Measurements from ENCODE around the gene MCF2L2.

MCF2L2 gene

GRCh38 chr3:183265834-183266417 is 162.5 kb downstream of the MCF2L2 start:
- no peak for DNase-seq (ENCODE audit: low spot score)

GRCh38 chr3:183265157-183265642 is 163.2 kb downstream of the MCF2L2 start:
- no peak for DNase-seq (ENCODE audit: low spot score)

GRCh38 chr3:183264268-183264667 is 164.2 kb downstream of the MCF2L2 start:
- no peak for DNase-seq (ENCODE audit: low spot score)

- DNase-seq (ENCODE audit: low spot score): no peak
Observed at GRCh38 chr3:183262875-183263378, 165.5 kb downstream of the MCF2L2 start.

GRCh38 chr3:183261151-183261724 is 167.2 kb downstream of the MCF2L2 start:
- no peak for DNase-seq (ENCODE audit: low spot score)

GRCh38 chr3:183260167-183260904 is 168.1 kb downstream of the MCF2L2 start:
- peak; percentile 54 for DNase-seq (ENCODE audit: low spot score)

- DNase-seq (ENCODE audit: low spot score): no peak
Observed at GRCh38 chr3:183259621-183260020, 168.8 kb downstream of the MCF2L2 start.

GRCh38 chr3:183259087-183259486 is 169.3 kb downstream of the MCF2L2 start:
- no peak for DNase-seq (ENCODE audit: low spot score)

GRCh38 chr3:183255348-183255730 is 173.1 kb downstream of the MCF2L2 start:
- no peak for DNase-seq (ENCODE audit: low spot score)

GRCh38 chr3:183254487-183255347 is 173.7 kb downstream of the MCF2L2 start:
- DNase-seq (ENCODE audit: low spot score): no peak

- DNase-seq (ENCODE audit: low spot score): no peak
Observed at GRCh38 chr3:183253528-183254486, 174.6 kb downstream of the MCF2L2 start.

- no peak for DNase-seq (ENCODE audit: low spot score)
Observed at GRCh38 chr3:183252973-183253527, 175.4 kb downstream of the MCF2L2 start, which contains the start of gene B3GNT5. B3GNT5 (plus strand) TSS chr3:183253253; CDS start chr3:183269799, 16,546 bp downstream.

GRCh38 chr3:183252118-183252782 is 176.2 kb downstream of the MCF2L2 start:
- DNase-seq (ENCODE audit: low spot score): no peak

GRCh38 chr3:183249006-183249718 is 179.3 kb downstream of the MCF2L2 start:
- no peak for DNase-seq (ENCODE audit: low spot score)

GRCh38 chr3:183247011-183247589 is 181.3 kb downstream of the MCF2L2 start:
- DNase-seq (ENCODE audit: low spot score): no peak

GRCh38 chr3:183244981-183245476 is 183.4 kb downstream of the MCF2L2 start:
- DNase-seq (ENCODE audit: low spot score): no peak

GRCh38 chr3:183244219-183244618 is 184.2 kb downstream of the MCF2L2 start:
- DNase-seq (ENCODE audit: low spot score): peak; percentile 67

- DNase-seq (ENCODE audit: low spot score): no peak
Observed at GRCh38 chr3:183242431-183242830, 186.0 kb downstream of the MCF2L2 start.

GRCh38 chr3:183239046-183239445 is 189.4 kb downstream of the MCF2L2 start:
- DNase-seq (ENCODE audit: low spot score): no peak
